ENCODE measurements around the gene LRP10. TPM values are rescaled to one million over a fixed set of nuclear protein-coding genes. Genes with fewer than 3 reads are reported as not detected.
"Not testable (repeated sequence)": the region's sequence is repeated elsewhere in the genome, so short reads cannot be mapped to it uniquely, and the experiment has no call there.

Gene LRP10
- total RNA-seq, 2 experiments from 2014 or later = 71.9 to 75.2 TPM

DNA sequence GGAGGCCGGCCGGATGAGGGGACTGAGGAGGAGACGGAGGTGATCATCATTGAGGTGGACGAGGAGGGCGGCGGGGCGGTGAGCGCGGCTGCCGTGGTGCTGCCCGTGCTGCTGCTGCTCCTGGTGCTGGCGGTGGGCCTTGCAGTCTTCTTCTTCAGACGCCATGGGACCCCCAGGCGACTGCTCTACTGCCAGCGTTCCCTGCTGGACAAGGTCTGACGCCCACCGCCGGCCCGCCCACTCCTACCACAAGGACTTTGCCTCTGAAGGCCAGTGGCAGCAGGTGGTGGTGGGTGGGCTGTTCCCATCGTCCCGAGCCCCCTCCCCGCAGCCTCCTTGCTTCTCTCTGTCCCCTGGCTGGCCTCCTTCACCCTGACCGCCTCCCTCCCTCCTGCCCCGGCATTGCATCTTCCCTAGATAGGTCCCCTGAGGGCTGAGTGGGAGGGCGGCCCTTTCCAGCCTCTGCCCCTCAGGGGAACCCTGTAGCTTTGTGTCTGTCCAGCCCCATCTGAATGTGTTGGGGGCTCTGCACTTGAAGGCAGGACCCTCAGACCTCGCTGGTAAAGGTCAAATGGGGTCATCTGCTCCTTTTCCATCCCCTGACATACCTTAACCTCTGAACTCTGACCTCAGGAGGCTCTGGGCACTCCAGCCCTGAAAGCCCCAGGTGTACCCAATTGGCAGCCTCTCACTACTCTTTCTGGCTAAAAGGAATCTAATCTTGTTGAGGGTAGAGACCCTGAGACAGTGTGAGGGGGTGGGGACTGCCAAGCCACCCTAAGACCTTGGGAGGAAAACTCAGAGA, 25.5 kb upstream of the LRP10 start:
- H3K9me3 Mint-ChIP-seq = no peaks in the 10 kb centered on the region
- no peak overlapping the region for H3K27ac Mint-ChIP-seq
- H3K4me3 Mint-ChIP-seq = no peak overlapping the region
- intact Hi-C loops (cut with micrococcal nuclease) = no loop called here
- H3K27me3 Mint-ChIP-seq (ENCODE audit: low read depth) = peaks cover 3% of the 10 kb centered on the region
- no peaks in the 10 kb centered on the region for H3K4me1 Mint-ChIP-seq (ENCODE audit: low read depth)
- no peak for DNase-seq
- CTCF ChIA-PET = interaction anchor here (10.1 to 15.0 kb wide), 2 partner anchors 9 to 24 kb away, joined by 105 to 212 read pairs; partner anchors contain the start of gene MMP14
- H3K36me3 Mint-ChIP-seq (ENCODE audit: low read depth) = no peaks in the 10 kb centered on the region

DNA sequence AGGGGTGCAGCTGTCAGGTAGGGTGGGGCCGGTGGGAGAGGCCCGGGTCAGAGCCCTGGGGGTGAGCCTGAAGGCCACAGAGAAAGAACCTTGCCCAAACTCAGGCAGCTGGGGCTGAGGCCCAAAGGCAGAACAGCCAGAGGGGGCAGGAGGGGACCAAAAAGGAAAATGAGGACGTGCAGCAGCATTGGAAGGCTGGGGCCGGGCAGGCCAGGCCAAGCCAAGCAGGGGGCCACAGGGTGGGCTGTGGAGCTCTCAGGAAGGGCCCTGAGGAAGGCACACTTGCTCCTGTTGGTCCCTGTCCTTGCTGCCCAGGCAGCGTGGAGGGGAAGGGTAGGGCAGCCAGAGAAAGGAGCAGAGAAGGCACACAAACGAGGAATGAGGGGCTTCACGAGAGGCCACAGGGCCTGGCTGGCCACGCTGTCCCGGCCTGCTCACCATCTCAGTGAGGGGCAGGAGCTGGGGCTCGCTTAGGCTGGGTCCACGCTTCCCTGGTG, 24.7 kb upstream of the LRP10 start:
- H3K36me3 Mint-ChIP-seq (ENCODE audit: low read depth) = no peaks in the 10 kb centered on the region
- H3K9me3 Mint-ChIP-seq = no peaks in the 10 kb centered on the region
- no peaks in the 10 kb centered on the region for H3K4me1 Mint-ChIP-seq (ENCODE audit: low read depth)
- intact Hi-C loops (cut with micrococcal nuclease) = no loop called here
- CTCF ChIA-PET = interaction anchor here (2.2 to 15.0 kb wide), 3 partner anchors 10 to 277 kb away, joined by 10 to 212 read pairs (median 105); partner anchors contain the start of gene MMP14
- peaks cover 3% of the 10 kb centered on the region for H3K27me3 Mint-ChIP-seq (ENCODE audit: low read depth)
- H3K27ac Mint-ChIP-seq = no peak overlapping the region
- DNase-seq = no peak
- no peak overlapping the region for H3K4me3 Mint-ChIP-seq

DNA sequence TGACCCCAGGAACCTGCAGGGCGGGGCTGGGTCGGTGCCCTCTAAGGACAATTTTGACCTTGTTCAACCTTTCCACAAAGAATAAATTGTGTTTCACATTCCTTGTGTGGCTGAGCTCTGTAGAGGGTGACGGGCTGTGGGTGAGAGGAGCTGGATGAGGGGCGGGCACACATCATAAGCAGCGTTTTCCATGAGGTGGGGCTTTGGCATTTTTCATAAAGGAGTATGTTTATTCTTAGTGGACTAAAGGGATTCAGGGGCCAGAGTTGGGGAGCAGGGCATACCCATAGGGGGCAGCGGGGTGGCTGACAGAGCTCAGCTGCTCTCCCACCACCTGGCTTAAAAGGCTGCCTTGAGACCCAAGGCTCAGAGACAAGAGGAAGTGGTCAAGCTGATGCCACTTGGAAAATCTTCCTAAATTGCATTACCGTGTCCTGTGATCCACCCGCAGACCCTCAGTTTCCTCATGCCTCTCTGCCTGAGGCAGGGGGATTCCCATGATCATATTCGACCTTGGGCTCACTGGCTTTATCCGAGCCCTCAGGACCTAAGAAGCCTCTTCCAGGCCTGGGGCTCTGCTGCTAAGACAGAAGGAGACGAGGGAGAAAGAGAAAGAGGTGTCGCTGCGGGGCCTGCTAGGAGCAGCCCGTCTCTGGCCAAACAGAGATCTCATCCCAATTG, 23.7 kb upstream of the LRP10 start:
- DNase-seq = no peak
- Mint-ChIP-seq H3K27ac (no peak overlapping the region), H3K36me3 (ENCODE audit: low read depth) (no peaks in the 10 kb centered on the region), H3K4me1 (ENCODE audit: low read depth) (peaks cover 2% of the 10 kb centered on the region), H3K4me3 (no peak overlapping the region), H3K27me3 (ENCODE audit: low read depth) (peaks cover 3% of the 10 kb centered on the region), H3K9me3 (no peaks in the 10 kb centered on the region)
- intact Hi-C loops (cut with micrococcal nuclease) = no loop called here
- CTCF ChIA-PET = interaction anchor here (0.6 to 15.0 kb wide), 4 partner anchors 11 to 278 kb away, joined by 3 to 212 read pairs (median 58); partner anchors contain the start of gene MMP14

DNA sequence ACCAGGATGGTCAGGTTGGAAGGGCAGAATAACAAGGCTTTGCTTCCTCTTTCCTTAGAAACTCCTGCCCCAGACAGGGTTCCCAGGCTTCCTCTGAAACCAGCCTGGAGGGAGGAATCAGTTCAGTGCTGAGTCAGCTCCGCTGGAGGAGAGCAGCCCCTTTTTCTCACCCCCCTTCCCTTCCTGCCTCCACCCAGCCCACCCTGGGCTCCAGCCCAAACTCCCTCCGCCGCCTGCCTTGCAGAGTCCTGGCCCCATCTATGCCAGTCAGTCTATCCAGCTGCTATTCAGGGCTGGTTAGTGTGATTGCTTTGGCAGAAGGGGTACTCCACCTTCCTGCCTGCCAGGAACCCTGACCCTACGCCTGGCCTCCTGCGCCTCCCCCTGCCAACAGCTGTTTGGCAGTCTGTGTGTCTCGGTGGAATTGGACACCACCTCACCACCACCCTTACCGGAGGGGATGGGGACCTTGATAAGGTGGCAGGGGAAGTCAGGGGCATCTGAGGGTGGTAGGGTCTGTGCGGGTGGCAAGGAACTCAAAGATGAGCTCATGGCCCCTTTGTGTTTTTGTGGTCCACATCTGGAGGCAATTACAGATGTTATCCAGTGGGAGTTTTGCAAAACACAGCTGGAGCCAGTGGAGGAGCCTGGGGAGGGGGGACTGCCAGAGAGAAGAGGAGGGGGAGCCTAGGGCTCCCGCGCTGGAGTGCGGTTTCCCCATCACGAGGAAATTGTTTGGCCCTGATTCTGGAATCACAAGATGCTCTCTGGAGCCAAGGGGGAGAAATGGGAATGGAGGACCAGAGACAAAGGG, 23.0 kb upstream of the LRP10 start:
- CTCF ChIA-PET = interaction anchor here (1.5 to 15.0 kb wide), 4 partner anchors 12 to 292 kb away, joined by 3 to 212 read pairs (median 58); partner anchors contain the start of gene MMP14
- no peak for DNase-seq
- Mint-ChIP-seq H3K4me1 (ENCODE audit: low read depth) (peaks cover 8% of the 10 kb centered on the region), H3K27ac (no peak overlapping the region), H3K36me3 (ENCODE audit: low read depth) (no peaks in the 10 kb centered on the region), H3K9me3 (no peaks in the 10 kb centered on the region), H3K4me3 (no peak overlapping the region), H3K27me3 (ENCODE audit: low read depth) (peaks cover 3% of the 10 kb centered on the region)
- intact Hi-C loops (cut with micrococcal nuclease) = no loop called here

DNA sequence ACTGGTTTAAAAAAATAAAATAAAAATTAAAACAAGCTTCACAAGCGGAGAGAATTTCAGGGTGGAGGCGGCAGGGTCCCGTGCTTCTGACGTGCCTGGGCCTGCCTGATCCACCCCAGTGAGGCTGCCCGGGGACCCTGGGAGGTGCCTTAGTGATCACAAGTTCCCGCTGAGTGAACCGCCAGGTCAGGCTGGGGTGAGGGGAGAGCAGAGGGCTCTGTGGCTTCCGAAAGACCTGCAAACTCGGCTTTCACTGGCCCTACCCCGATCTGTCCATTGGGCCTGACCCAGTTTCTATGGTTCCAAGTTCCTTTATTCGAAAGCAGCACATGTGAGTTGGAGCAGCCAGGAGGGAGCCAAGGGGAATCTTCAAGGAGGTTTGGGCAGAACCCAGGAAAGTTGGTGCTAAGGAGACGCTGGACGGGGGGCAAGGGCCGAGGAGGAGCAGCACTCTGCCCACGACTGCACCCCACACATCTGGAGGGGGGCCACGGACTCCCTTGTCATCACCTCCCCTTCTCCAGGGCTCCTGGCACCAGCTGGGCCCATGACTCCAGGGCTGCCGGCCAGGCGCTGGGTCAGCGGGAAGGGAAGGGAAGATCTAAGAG, 22.2 kb upstream of the LRP10 start:
- Mint-ChIP-seq H3K4me1 (ENCODE audit: low read depth) (peaks cover 10% of the 10 kb centered on the region), H3K27me3 (ENCODE audit: low read depth) (peaks cover 3% of the 10 kb centered on the region), H3K4me3 (no peak overlapping the region), H3K27ac (no peak overlapping the region), H3K36me3 (ENCODE audit: low read depth) (no peaks in the 10 kb centered on the region), H3K9me3 (no peaks in the 10 kb centered on the region)
- no peak for DNase-seq
- intact Hi-C loops (cut with micrococcal nuclease) = no loop called here
- CTCF ChIA-PET = interaction anchor here (1.0 to 15.0 kb wide), 7 partner anchors 13 to 293 kb away, joined by 3 to 212 read pairs (median 3); partner anchors contain the start of gene MMP14

DNA sequence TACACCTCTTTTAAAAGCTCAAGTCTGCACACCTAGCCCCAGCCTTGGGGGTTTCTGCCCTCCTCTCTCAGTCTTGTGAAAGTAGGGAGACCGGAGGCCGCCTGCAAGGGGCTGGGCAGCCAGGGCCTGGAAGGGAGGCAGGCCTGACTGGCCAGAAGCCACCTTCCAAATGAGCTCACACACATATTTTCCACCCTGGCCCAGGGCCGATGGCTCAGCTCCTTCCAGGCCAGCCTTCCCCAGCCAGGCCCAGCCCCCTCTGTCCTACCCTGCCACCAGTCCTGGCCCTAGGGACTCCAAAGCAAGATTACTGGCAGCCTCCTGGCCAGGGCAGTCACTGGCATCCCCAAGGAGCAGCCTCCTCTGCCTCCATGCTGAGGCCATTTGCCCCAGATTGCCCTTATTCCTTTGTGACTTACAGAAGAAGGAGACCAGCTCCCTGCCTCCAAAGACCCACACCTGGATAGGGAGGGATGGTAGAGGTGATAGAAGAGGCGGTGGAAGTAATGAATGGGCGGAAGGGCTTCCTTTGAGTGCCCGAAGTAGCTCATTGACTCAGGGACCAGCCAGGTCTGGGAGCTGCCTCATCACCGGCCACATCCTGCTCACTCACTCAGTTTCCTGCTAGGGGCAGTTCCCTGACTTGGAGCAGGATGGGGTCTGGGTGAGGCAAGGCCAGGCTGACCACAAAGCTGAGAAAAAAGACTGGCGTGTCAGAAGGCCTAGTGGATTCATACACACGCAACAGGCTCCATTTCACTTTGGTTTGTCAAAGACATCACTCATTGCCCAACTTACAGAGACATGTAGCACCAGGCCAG, 20.4 kb upstream of the LRP10 start:
- Mint-ChIP-seq H3K9me3 (no peaks in the 10 kb centered on the region), H3K4me3 (no peak overlapping the region), H3K4me1 (ENCODE audit: low read depth) (peaks cover 16% of the 10 kb centered on the region), H3K27me3 (ENCODE audit: low read depth) (no peaks in the 10 kb centered on the region), H3K36me3 (ENCODE audit: low read depth) (no peaks in the 10 kb centered on the region), H3K27ac (no peak overlapping the region)
- DNase-seq = peak; percentile 27
- CTCF ChIA-PET = interaction anchor here (0.5 to 15.0 kb wide), 15 partner anchors 9 to 933 kb away, joined by 3 to 212 read pairs (median 6); partner anchors contain the start of genes MMP14 and MRPL52
- intact Hi-C loops (cut with micrococcal nuclease) = loop anchor here (10.0 kb wide), 5 partner anchors 626 to 986 kb away; no protein-coding TSS in a partner anchor

DNA sequence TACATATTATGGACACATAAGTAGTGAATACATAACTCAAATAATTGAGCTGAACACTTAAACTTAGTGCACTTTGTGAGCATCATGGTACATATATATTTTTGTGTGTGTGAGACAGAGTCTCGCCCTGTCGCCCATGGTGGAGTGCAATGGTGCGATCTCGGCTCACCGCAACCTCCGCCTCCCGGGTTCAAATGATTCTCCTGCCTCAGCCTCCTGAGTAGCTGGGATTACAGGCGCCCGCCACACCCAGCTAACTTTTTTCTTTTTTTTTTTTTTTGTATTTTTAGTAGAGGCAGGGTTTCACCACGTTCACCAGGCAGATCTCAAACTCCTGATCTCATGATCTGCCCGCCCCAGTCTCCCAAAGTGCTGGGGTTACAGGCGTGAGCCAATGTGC, 19.4 kb upstream of the LRP10 start:
- CTCF ChIA-PET = interaction anchor here (0.6 to 15.0 kb wide), 34 partner anchors 9 to 911 kb away, joined by 3 to 212 read pairs (median 8); partner anchors contain the start of genes LRP10, MMP14, MRPL52 and OXA1L
- H3K9me3 Mint-ChIP-seq; H3K27me3 Mint-ChIP-seq (ENCODE audit: low read depth); H3K27ac Mint-ChIP-seq; H3K4me3 Mint-ChIP-seq; H3K36me3 Mint-ChIP-seq (ENCODE audit: low read depth); DNase-seq: not testable (repeated sequence)
- peaks cover 16% of the 10 kb centered on the region for H3K4me1 Mint-ChIP-seq (ENCODE audit: low read depth)
- intact Hi-C loops (cut with micrococcal nuclease) = loop anchor here (2.0 to 10.0 kb wide), 6 partner anchors 139 to 987 kb away; no protein-coding TSS in a partner anchor

DNA sequence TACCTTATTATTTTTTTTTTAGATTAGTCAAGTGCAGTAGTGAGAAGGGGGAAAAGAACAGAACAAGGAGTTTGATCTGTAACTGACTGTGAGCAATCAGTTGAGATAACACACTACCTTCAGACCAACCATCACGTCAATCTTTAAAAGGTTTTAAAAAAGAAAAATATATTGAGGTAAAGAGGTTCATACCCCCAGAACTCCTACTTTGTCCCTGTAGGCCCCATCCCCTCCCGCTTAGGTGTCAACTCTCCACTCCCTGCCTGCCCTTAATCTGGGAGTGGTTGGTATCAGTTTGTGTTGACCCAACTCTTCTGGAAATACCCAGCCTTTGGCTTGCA, 19.0 kb upstream of the LRP10 start:
- peaks cover 20% of the 10 kb centered on the region for H3K4me1 Mint-ChIP-seq (ENCODE audit: low read depth)
- no peaks in the 10 kb centered on the region for H3K9me3 Mint-ChIP-seq
- H3K27ac Mint-ChIP-seq = peak overlapping the region; percentile 84
- no peaks in the 10 kb centered on the region for H3K36me3 Mint-ChIP-seq (ENCODE audit: low read depth)
- CTCF ChIA-PET = interaction anchor here (0.6 to 15.0 kb wide), 37 partner anchors 9 to 965 kb away, joined by 3 to 212 read pairs (median 6); partner anchors contain the start of genes DAD1, LRP10, MMP14 and MRPL52
- DNase-seq = no peak
- H3K4me3 Mint-ChIP-seq = no peak overlapping the region
- H3K27me3 Mint-ChIP-seq (ENCODE audit: low read depth) = no peaks in the 10 kb centered on the region
- intact Hi-C loops (cut with micrococcal nuclease) = loop anchor here (2.0 to 10.0 kb wide), 6 partner anchors 140 to 988 kb away; no protein-coding TSS in a partner anchor

DNA sequence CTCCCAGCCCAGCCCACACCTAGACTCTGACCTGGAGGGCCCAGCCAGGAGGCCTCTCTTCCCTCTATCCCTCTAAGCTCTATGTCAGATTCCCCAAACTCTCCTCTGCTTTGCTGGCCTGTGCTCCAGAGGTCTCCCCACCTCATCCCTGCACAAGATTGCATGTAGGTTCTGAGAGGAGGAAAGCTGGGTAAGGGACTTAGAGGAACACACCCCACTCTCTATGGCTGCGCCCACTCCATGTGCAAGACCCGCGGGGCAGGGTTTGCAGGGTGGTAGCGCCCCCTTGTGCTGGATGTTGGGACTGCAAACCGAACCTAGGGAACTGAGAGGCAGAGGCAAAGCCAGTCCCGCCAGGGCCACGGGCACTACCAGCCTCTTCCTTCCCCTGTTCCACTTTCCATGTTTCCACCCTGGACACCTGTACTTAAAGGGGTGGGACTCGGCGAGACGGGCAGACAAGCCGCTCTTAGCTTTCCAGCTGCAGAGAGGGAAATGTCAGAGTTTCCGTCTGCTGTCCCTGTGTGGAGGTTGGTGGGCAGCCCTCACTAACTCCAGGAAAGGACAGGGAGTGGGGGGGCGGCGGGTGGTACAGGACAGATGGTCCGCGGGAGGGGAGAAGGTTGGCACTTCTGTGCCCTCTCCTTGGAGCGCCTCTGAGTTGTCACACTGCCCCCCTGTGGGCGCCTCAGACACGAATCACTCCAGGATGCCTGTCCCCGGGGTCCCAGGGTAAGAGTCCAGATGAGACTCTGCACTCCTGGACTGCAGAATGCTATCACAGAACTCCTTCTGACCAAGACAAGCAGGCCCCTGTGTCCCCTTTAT, 18.4 kb upstream of the LRP10 start:
- DNase-seq = peak; percentile 95
- Mint-ChIP-seq H3K4me1 (ENCODE audit: low read depth) (peaks cover 24% of the 10 kb centered on the region), H3K27ac (peak overlapping the region; percentile 84), H3K27me3 (ENCODE audit: low read depth) (no peaks in the 10 kb centered on the region), H3K36me3 (ENCODE audit: low read depth) (no peaks in the 10 kb centered on the region), H3K4me3 (peak overlapping the region; percentile 72), H3K9me3 (no peaks in the 10 kb centered on the region)
- intact Hi-C loops (cut with micrococcal nuclease) = loop anchor here (1.0 to 10.0 kb wide), 12 partner anchors 30 to 988 kb away; partner anchors contain the start of gene OXA1L
- CTCF ChIA-PET = interaction anchor here (0.6 to 15.0 kb wide), 42 partner anchors 10 to 965 kb away, joined by 3 to 212 read pairs (median 6); partner anchors contain the start of genes DAD1, LRP10, MMP14 and MRPL52

DNA sequence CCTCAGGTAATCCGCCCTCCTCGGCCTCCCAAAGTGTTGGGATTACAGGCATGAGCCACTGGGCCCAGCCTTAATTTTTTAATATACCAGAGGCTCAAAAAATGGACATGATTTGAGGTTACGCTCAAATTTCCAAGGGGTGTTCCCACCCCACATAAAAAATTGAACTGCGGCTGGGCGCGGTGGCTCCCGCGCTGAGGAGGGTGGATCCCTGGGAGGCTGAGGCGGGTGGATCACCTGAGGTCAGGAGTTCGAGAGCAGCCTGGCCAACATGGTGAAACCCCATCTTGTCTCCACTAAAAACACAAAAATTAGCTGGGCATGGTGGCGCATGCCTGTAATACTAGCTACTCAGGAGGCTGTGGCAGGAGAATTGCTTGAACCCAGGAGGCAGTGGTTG, 17.2 kb upstream of the LRP10 start:
- H3K27ac Mint-ChIP-seq; H3K27me3 Mint-ChIP-seq (ENCODE audit: low read depth); DNase-seq; H3K4me3 Mint-ChIP-seq; H3K9me3 Mint-ChIP-seq; H3K36me3 Mint-ChIP-seq (ENCODE audit: low read depth): not testable (repeated sequence)
- CTCF ChIA-PET = interaction anchor here (0.6 to 15.0 kb wide), 31 partner anchors 9 to 940 kb away, joined by 3 to 212 read pairs (median 6); partner anchors contain the start of genes LRP10, MMP14, MRPL52 and OXA1L
- intact Hi-C loops (cut with micrococcal nuclease) = loop anchor here (10.0 kb wide), 5 partner anchors 629 to 989 kb away; no protein-coding TSS in a partner anchor
- peaks cover 33% of the 10 kb centered on the region for H3K4me1 Mint-ChIP-seq (ENCODE audit: low read depth)
